GM19452 (cell line): ENCODE results near the gene VWF.

Source experiments
- ATAC-seq: cut with Tn5 transposase; IDR thresholded peaks from one replicate; pipeline ENCODE4 v1.9.1; 2021; ENCODE audit not compliant: unreplicated experiment

The VWF gene

GRCh38 chr12:6062757-6063735, 61.4 kb downstream of the VWF start:
- no peak for ATAC-seq

DNA sequence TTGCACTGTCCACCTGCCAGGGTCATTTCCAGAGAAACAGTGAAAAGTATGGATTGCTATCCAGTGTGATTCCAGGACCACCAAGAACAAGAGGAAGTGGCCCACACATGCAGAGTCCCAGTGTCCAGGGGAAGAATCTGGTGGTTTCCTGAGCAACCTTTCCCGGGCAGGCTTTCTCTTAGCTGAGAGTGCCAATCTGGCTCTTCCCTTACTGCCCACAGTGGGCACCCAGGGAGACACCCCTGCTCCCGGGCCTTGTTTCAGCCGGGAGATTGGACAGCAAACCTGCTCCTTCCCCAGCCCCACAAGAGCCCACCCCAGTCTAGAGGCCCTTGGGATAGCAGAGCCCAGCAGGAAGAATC, 62.1 kb downstream of the VWF start:
- ATAC-seq, result no peak

DNA sequence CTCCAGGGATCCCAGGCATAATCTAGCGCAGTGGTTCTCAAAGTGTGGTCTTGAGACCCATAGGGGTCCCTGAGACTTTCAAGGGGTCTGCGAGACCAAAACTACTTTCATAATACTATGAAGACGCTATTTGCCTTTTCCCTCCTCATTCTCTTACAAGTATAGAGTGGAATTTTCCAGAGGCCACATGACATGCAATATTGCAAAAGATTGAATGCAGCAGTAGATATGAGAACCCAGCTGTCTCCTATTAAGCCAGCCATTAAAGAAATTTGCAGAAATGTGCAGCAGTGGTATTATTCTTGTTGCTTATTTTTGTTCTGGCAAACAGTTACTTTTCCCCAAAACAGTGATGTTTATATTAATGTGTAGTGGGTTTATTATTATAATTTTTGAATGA, 62.8 kb downstream of the VWF start:
- ATAC-seq, result no peak

DNA sequence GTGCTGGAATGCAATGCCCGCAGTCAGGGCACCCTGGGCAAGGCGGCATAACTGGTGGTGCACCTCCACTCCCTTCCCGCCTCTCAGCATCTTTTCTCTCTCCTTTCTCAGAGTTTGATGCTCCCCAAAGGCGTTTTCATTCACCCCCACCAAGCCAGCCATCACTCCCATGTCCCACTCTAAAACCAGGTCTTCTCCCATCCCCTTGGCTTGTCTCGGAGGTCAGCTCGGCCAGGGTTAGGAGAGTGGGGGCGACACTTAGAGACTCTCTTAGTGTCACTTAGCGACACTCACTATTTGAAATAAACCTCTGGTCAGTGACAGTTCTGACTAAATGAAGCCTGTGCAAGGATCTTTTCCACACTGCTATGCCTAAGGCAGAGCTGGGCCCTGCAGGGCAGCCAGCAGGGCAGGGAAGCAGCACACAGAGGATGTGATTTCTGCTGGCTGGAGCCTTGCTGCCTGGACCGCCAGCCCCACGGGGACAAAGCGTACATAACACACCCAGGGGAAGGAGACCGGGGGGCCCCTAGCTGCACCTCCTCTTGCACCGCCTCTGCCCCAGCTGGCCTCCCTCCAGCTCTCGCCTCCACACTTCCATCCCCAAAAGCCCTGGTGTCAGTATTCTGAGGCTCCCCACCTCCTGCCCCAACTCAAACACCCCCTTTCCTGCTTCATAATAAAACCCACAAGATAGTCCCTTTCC, 64.5 kb downstream of the VWF start:
- ATAC-seq, result no peak

GRCh38 chr12:6059221-6059620, 65.2 kb downstream of the VWF start:
- no peak for ATAC-seq

DNA sequence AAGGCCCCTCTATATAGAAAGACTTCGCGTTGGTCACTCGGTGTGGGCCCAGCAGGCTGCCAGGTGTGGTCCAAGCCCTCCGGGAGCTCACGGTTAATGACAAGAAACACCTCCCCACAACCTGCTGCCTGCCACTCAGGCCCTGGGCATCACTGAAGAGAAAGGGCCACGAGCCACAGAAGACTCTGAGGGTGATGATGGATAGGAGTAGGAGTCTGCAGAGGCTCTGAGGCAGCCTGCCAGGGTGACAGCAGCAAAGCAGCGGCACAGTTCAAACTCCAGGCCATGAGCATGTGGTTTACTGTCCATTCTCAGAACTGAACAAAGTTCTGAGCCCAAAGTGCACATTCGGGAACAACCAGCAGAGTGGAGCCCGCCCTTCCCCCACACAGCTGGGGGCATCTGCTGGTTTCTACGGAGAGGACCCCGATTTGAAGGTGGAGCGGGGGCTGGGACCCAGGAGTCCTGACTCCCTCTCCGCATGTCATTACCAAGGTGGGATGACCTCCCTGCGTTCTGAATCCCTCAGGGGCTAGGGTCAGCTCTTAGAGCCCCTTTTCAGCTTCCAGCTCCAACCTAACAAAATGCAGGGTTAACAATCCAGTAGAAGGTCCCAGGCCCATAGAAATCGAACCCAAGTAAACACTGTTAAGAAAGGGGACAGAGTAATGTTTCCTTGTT, 65.8 kb downstream of the VWF start:
- no peak for ATAC-seq

DNA sequence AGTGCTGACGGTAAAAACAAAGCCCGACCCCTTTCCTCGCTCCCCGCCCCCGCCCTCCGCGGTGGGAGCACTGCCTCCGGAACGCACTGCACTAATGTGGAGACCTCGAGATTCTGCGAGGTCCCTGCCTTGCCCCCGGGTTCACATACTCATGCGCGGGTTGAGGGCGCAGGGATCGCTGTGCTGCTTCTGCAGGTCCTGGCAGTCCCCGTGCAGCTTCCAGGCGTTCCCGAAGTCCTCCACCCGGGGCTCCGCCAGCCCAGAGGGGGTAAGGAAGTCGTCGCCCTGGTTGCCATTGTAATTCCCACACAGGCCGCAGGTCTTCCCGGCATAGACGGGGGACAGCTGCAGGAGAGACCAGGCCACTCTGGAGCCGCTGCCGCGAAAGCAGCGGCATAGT, 66.8 kb downstream of the VWF start:
- no peak for ATAC-seq

- ATAC-seq, result no peak
Observed at GRCh38 chr12:6056406-6057240, 67.8 kb downstream of the VWF start.

GRCh38 chr12:6053541-6053940, 70.9 kb downstream of the VWF start:
- ATAC-seq, result no peak

DNA sequence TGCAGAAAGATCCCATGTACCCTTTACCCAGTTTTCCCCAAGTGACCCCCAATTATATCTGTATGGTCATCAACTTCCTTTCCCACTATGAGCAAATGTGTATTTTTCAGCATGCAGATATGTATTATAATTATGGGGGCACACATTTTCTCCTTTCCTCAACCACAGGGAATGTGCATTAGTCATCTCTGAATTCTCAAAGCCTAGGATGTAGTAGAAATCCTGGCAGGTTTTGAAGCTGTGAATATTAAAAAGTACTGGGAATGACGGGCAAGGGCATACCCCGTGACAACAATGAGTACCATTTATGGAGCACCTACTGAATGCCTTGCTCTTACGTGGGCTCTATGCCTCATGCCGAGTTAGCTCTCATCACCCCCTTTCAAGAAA, 71.5 kb downstream of the VWF start:
- ATAC-seq, result no peak

- no peak for ATAC-seq
Observed at GRCh38 chr12:6052206-6052939, 72.1 kb downstream of the VWF start.

DNA sequence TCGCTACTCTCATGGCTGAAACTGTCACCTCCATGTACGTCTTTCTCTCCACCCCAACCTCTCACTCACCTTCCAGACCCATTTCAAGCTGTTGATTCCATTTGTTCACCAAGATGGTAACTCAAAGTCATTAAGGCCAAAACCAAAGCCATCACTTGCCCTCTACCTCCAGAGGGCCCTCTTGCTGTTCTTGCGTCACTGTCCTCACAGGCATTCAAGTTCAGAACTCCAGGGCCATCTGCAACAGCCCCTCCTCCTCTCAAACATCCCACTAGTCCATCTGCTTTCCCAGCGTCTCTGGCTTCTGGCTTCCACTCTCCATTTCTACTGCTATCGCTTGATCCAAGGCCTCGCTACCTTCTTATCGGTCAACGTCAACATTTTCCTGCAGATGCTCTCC, 74.5 kb downstream of the VWF start:
- no peak for ATAC-seq

- no peak for ATAC-seq
Observed at GRCh38 chr12:6049587-6049986, 74.9 kb downstream of the VWF start.

- no peak for ATAC-seq
Observed at GRCh38 chr12:6047249-6048237, 76.9 kb downstream of the VWF start.

DNA sequence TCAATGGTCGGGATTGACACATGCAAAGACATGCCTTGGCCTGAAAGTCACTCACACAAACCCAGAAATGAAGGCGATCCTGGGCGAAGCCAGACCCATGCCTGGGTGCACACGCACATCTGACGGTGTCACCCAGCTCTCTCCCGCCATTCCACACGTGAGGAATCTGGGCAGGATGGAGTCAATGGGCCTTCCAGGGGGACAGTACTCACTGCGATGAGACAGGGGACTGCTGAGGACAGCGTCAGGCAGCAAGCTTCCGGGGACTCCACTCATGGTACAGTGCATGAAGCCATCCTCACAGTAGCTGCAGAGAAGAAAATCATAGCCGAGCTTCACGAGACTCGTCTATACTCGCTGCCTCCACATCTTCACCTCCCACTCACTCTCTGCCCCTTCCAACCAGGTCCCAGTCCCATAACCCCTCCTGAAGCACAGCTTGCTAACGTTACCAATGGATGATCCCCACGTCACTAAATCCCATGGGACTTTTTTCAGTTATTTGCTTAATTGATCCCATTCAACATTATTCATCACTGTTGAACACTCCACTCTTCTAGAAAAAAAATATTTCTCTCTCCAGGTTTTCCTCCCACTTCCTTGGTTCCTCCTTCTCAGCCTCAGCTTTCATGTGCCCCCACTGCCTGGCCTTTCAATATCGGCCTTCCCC, 77.8 kb downstream of the VWF start:
- no peak for ATAC-seq

DNA sequence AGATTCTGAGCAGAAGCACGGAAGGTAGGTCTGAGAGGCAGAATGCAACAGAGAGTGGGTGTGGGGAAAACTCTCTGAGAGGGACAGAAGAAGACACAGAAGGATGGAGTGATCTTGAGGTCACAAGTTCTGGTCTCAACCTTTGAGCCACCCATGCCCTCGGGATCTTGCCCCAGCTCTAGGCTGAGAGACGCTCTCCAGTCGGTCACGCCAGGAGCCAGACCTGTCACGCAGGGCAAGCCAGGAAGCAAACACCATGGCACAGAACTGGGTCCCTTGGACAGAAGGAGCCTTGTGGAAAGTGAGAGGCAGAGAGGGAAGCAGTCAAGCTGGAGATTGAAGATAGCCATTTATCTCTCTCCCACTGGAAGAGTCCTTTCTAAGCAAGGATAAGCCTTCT, 79.0 kb downstream of the VWF start:
- ATAC-seq, result no peak

DNA sequence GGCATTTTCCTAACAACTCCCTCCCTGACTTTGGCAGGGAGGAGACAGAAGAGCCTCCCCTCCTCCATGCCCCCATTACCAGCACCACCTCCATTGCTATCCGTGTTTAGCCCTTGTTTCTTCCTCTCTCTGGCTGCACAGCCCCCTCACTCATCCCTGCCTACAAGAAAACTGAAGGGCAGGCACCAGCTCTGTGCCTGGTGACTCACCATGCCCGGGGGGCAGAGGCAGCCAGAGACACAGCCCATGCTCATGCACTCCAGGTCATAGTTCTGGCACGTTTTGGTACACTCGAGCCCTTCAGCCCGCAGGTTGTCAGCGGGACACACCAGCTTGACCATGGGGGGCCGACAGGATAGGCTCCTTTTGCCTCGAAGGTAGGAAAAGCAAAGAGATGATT, 80.4 kb downstream of the VWF start:
- ATAC-seq, result no peak

- no peak for ATAC-seq
Observed at GRCh38 chr12:6042446-6042845, 82.0 kb downstream of the VWF start.

GRCh38 chr12:6041891-6042290, 82.6 kb downstream of the VWF start:
- ATAC-seq, result no peak
